HepG2 (cell line): Measurements from ENCODE around the gene MFNG. TPM values are rescaled to one million over a fixed set of nuclear protein-coding genes. Genes with fewer than 3 reads are reported as not detected.

Experiments used
- GATAD2A ChIP-seq: IDR thresholded peaks from 2 replicates; pipeline ENCODE4 v1.6.1; 2016
- KDM4B ChIP-seq: sonication (generic); formaldehyde crosslinking; IDR thresholded peaks from 2 replicates; pipeline ENCODE4 v1.4.0; 2020; ENCODE audit warnings: missing genetic modification reagents
- PLRG1 ChIP-seq: fragments of 450-650 bp; conservative IDR thresholded peaks from 2 replicates; pipeline ENCODE4 v1.6.1; 2016
- POLR2G ChIP-seq: fragments of 200-400 bp; formaldehyde crosslinking; IDR thresholded peaks from 2 replicates; pipeline ENCODE4 v1.6.1; 2018; ENCODE audit warnings: mild to moderate bottlenecking, low read depth, low read length, moderate library complexity
- STAT6 ChIP-seq: sonication (generic); formaldehyde crosslinking; IDR thresholded peaks from 2 replicates; pipeline ENCODE4 v1.4.0; 2020; ENCODE audit warnings: missing genetic modification reagents, mild to moderate bottlenecking, borderline replicate concordance
- TAF1 ChIP-seq: sonication (generic); formaldehyde crosslinking; IDR thresholded peaks from 2 replicates; pipeline ENCODE4 v1.4.0; 2020; ENCODE audit warnings: missing genetic modification reagents
- XRCC5 ChIP-seq: fragments of 200-400 bp; formaldehyde crosslinking; optimal IDR thresholded peaks from 2 replicates; pipeline ENCODE3; 2017; ENCODE audit warnings: mild to moderate bottlenecking, low read length
- ZBTB34 ChIP-seq: sonication (generic); formaldehyde crosslinking; IDR thresholded peaks from 2 replicates; pipeline ENCODE4 v1.8.0; 2022; ENCODE audit warnings: mild to moderate bottlenecking, missing genetic modification reagents
- ZNF136 ChIP-seq: sonication (generic); formaldehyde crosslinking; IDR thresholded peaks from 2 replicates; pipeline ENCODE4 v1.8.1; 2022; ENCODE audit warnings: low read depth, mild to moderate bottlenecking, moderate library complexity, missing genetic modification reagents
- ZNF235 ChIP-seq: sonication (generic); formaldehyde crosslinking; IDR thresholded peaks from 2 replicates; pipeline ENCODE4 v1.8.1; 2023; ENCODE audit warnings: mild to moderate bottlenecking, missing genetic modification reagents, borderline replicate concordance
- ZNF253 ChIP-seq: sonication (generic); formaldehyde crosslinking; IDR thresholded peaks from 2 replicates; pipeline ENCODE4 v1.8.0; 2022; ENCODE audit warnings: mild to moderate bottlenecking, missing genetic modification reagents, borderline replicate concordance
- ZNF792 ChIP-seq: IDR thresholded peaks from 2 replicates; pipeline ENCODE4 v1.6.1; 2016
- ZNF850 ChIP-seq: sonication (generic); formaldehyde crosslinking; conservative IDR thresholded peaks from 2 replicates; pipeline ENCODE4 v1.9.0; 2021; ENCODE audit warnings: mild to moderate bottlenecking, missing genetic modification reagents
- ZNF878 ChIP-seq: sonication (generic); formaldehyde crosslinking; IDR thresholded peaks from 2 replicates; pipeline ENCODE4 v1.8.1; 2023; ENCODE audit warnings: mild to moderate bottlenecking, missing genetic modification reagents, moderate library complexity
- polyA plus RNA-seq, 8 experiments: library from polyadenylated mRNA; depleted of rRNA in 3 of 8; stranded (reverse) in 7 of 8; unstranded in 1 of 8; fragments of >200 nt; fragmentation: Illumina TruSeq in 4 of 8; extraction: Trizol in 4 of 8; gene quantifications; 2 replicates each; pipeline versions ENCODE4 v1.2.1 to v1.2.3, GENCODE V29; 2011 to 2016; ENCODE audit warnings: low read depth in 4 of 8, missing spikeins in 1 of 8, mixed read lengths in 1 of 8; ENCODE audit not compliant: insufficient read depth in 1 of 8
- total RNA-seq, 5 experiments: library from RNA; depleted of rRNA; stranded (reverse); fragments of >200 nt; fragmentation: Illumina TruSeq; extraction: Trizol; gene quantifications; 2 replicates each; pipeline ENCODE4 v1.2.3, GENCODE V29; 2016; ENCODE audit warnings: low read depth in 1 of 5
- TF ChIP-seq, protein P1 (sequence below): IDR thresholded peaks from 2 replicates; pipeline ENCODE4 v1.6.1; 2016; ENCODE audit warnings: low read depth, missing genetic modification reagents, missing compliant biosample characterization
- TF ChIP-seq, protein P2 (sequence below): sonication (generic); formaldehyde crosslinking; IDR thresholded peaks from 2 replicates; pipeline ENCODE4 v1.4.0; 2020; ENCODE audit warnings: missing genetic modification reagents

MFNG gene
- total and polyA plus RNA-seq, 2 of the 13 experiments (the other 11 are each of a cell fraction or from before 2014, with no cell fraction given): 1.0 to 11.7 TPM

GRCh38 chr22:37502342-37503182 is 16.4 kb upstream of the MFNG start (continued):
- no peak for TF ChIP-seq ZNF878 (CRISPR knock-in tag)
- 0 out of 2 replicates have a peak, but pooled peaks have one; percentile 4 for TF ChIP-seq ZNF792 (CRISPR knock-in tag)
- TF ChIP-seq ZBTB34: no peak
- TF ChIP-seq GATAD2A (CRISPR knock-in tag): 0 out of 2 replicates have a peak, but pooled peaks have one; percentile 34
- TF ChIP-seq ZNF136 (CRISPR knock-in tag): peak; percentile 47; the same call in 1 of the 2 replicates
- TF ChIP-seq ZNF253 (CRISPR knock-in tag): no peak; the same call in none of the 2 replicates
- TF ChIP-seq, protein P1, sequence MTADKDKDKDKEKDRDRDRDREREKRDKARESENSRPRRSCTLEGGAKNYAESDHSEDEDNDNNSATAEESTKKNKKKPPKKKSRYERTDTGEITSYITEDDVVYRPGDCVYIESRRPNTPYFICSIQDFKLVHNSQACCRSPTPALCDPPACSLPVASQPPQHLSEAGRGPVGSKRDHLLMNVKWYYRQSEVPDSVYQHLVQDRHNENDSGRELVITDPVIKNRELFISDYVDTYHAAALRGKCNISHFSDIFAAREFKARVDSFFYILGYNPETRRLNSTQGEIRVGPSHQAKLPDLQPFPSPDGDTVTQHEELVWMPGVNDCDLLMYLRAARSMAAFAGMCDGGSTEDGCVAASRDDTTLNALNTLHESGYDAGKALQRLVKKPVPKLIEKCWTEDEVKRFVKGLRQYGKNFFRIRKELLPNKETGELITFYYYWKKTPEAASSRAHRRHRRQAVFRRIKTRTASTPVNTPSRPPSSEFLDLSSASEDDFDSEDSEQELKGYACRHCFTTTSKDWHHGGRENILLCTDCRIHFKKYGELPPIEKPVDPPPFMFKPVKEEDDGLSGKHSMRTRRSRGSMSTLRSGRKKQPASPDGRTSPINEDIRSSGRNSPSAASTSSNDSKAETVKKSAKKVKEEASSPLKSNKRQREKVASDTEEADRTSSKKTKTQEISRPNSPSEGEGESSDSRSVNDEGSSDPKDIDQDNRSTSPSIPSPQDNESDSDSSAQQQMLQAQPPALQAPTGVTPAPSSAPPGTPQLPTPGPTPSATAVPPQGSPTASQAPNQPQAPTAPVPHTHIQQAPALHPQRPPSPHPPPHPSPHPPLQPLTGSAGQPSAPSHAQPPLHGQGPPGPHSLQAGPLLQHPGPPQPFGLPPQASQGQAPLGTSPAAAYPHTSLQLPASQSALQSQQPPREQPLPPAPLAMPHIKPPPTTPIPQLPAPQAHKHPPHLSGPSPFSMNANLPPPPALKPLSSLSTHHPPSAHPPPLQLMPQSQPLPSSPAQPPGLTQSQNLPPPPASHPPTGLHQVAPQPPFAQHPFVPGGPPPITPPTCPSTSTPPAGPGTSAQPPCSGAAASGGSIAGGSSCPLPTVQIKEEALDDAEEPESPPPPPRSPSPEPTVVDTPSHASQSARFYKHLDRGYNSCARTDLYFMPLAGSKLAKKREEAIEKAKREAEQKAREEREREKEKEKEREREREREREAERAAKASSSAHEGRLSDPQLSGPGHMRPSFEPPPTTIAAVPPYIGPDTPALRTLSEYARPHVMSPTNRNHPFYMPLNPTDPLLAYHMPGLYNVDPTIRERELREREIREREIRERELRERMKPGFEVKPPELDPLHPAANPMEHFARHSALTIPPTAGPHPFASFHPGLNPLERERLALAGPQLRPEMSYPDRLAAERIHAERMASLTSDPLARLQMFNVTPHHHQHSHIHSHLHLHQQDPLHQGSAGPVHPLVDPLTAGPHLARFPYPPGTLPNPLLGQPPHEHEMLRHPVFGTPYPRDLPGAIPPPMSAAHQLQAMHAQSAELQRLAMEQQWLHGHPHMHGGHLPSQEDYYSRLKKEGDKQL (CRISPR knock-in tag): no peak
- TF ChIP-seq KDM4B (CRISPR knock-in tag): no peak
- peak; percentile 28 for TF ChIP-seq XRCC5
- no peak for TF ChIP-seq ZNF850
- TF ChIP-seq, protein P2, sequence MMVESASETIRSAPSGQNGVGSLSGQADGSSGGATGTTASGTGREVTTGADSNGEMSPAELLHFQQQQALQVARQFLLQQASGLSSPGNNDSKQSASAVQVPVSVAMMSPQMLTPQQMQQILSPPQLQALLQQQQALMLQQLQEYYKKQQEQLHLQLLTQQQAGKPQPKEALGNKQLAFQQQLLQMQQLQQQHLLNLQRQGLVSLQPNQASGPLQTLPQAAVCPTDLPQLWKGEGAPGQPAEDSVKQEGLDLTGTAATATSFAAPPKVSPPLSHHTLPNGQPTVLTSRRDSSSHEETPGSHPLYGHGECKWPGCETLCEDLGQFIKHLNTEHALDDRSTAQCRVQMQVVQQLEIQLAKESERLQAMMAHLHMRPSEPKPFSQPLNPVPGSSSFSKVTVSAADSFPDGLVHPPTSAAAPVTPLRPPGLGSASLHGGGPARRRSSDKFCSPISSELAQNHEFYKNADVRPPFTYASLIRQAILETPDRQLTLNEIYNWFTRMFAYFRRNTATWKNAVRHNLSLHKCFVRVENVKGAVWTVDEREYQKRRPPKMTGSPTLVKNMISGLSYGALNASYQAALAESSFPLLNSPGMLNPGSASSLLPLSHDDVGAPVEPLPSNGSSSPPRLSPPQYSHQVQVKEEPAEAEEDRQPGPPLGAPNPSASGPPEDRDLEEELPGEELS (CRISPR knock-in tag): no peak
- TF ChIP-seq PLRG1: no peak
- peak; percentile 24; the same call in 1 of the 2 replicates for TF ChIP-seq TAF1 (CRISPR knock-in tag)
- 0 out of 2 replicates have a peak, but pooled peaks have one; percentile 14 for TF ChIP-seq STAT6 (CRISPR knock-in tag)
- peak; percentile 52 for TF ChIP-seq POLR2G
- 0 out of 2 replicates have a peak, but pooled peaks have one; percentile 14 for TF ChIP-seq ZNF235 (CRISPR knock-in tag)
